GM12873 (cell line): ENCODE data around the gene GTF2F2.

Experiments used
- TF ChIP-seq, protein P1 (sequence below): IDR thresholded peaks from 2 replicates; pipeline ENCODE4 v1.5.1; 2012; ENCODE audit warnings: low read depth, mild to moderate bottlenecking, moderate library complexity, low read length, control low read depth; ENCODE audit not compliant: insufficient read depth; ENCODE audit errors: missing control alignments

The GTF2F2 gene

DNA sequence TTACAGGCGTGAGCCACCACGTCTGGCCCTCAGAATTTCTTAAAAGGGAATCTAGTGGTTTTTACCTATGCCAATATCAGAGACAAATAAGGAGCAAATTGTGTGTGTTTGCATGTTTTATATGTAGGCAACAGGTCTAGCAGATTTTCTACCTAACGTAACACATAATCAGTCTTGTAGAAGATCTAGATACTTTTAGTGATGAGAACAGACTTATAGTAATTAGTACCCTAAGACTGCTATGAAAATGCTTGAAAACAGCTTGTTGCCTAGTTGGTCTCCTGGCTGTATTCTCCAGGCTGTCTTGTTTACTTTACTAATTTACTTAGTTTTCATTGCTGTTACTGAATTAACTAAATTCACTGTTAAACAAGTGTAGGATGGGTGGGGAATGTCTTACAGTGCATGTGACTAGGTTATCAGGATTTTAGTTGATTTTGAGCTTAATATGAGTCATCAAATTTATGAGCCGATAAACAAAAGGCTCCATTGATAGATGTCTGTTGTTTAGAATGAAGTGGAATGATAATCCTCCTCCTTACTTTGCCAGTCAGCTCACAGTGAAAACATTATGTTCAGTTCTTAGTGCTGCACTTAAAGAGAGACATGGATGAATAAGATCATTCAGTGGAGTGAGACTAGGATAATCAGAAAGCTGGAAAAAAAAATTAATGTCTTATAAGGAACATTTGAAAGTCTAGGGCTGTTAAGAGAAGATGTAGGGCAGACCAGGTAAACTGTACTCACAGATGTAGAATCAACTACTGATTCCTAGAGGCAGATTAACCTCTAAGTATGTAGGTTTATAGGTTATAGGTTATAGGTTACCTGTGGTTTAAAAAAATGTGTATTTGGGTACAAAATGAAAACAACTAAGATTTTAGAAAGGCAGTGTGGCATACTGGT is 22.4 kb downstream of the GTF2F2 start:
- TF ChIP-seq, protein P1, sequence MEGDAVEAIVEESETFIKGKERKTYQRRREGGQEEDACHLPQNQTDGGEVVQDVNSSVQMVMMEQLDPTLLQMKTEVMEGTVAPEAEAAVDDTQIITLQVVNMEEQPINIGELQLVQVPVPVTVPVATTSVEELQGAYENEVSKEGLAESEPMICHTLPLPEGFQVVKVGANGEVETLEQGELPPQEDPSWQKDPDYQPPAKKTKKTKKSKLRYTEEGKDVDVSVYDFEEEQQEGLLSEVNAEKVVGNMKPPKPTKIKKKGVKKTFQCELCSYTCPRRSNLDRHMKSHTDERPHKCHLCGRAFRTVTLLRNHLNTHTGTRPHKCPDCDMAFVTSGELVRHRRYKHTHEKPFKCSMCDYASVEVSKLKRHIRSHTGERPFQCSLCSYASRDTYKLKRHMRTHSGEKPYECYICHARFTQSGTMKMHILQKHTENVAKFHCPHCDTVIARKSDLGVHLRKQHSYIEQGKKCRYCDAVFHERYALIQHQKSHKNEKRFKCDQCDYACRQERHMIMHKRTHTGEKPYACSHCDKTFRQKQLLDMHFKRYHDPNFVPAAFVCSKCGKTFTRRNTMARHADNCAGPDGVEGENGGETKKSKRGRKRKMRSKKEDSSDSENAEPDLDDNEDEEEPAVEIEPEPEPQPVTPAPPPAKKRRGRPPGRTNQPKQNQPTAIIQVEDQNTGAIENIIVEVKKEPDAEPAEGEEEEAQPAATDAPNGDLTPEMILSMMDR: no peak

DNA sequence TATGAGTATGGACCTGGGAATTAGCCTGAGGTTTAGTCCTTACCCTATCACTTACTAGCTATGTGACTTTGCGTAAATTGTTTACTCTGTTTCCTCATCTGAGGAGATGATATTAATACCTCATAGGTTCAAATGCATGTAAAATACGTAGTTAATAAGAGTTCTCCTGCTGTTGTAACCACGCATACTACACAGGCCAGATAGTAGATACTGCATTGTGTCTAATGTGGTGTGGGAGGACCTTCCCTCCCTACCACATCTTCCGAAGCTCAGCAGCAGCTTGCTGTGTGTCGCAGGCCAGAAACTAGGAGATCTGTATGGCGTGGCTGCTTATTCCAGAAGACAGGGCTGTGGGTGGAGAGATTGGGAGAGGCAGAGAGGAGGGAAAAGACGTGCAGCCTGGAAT is 23.0 kb downstream of the GTF2F2 start:
- TF ChIP-seq, protein P1: no peak

DNA sequence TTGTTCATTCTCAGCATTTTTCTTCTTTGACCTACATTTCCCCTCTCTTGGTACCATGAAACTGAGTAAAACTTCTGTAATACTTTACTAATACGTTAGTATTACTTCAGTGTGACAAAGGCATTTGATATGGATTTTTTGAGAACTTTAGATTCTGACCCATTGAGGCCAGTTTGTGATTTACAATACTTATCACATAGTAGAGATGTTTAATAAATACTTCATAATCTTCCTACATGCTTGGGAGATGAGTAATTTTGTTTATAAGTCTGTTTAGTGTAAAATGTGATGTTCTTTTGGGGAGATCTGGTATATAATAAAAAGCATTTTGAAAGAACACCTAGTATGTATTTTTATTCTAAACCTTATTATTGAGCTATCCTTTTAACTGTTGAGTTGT is 29.7 kb downstream of the GTF2F2 start:
- TF ChIP-seq, protein P1: no peak

DNA sequence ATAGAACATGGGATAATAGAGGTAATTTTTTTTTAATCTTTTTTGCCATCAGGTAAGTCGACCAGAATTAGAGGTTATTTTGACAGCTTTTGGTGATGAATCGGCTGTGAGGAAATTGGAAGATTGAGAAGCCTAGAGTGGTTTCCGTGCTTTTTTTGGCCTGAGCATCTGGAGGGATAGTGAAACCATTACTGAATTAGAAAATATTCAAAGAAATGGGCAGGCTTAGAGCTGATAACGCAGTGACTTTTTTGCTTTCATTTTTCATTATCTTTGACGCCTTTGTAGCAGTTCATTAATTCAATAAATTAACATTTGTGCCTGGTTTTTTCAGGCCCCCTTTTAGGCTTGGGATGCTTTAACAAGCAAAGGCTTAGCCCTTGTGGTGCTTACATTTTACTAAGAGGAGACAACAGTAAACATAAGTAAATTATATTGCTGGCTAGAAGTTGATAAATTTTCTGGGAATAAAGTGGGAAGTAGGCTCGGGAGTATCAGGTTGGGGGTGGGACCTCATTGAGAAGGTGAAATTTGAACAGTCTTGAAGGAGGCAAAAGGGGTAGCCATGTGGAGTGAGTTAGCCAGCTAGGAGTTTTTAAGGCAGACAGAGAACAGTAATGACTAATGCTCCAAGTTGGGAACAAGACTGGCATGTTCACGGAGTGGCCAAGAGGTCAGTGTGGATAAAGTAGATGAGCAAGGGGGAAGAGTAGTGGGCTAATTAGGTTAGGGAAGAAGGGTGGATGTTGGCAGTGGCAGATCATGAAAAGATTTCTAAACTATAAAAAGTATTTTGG is 36.5 kb downstream of the GTF2F2 start:
- TF ChIP-seq, protein P1: no peak

DNA sequence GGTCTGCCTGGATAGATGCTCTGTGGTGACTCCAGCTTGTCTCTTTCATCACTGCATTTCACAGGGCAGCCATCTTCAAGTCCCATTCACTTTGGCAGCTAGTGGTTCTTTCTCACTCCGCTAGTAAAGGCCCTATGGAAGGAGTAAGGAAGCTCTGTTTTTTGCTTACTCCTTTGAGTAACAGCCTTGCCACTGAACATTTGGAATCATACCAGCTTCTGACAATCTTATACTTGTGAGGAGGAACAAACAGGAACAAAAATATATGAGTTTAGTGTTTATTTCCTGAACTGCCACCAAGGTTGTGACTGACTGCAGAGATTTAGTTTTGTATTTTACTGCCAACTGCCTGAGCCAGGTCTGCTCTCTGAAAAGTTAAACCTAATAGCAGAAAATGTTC is 41.9 kb downstream of the GTF2F2 start:
- TF ChIP-seq, protein P1: no peak

DNA sequence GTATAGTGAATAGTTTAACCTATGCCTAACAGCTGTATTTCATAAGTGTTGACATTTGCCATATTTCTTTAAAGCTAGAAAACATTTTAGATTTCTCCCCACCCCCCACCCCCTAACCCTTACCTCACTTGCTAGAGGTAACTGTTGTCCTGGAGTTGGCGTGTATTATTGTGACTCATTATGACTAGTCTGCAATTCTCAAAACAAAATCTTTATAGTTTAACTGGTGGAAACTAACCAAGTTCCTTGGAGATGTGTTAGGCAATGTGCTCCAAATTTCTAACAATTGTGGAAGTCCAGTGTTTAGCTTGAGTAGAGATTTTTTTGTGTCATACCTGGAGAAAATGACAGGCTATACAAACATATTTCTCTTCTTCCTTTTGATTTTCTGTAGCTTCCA is 42.5 kb downstream of the GTF2F2 start:
- TF ChIP-seq, protein P1: no peak

DNA sequence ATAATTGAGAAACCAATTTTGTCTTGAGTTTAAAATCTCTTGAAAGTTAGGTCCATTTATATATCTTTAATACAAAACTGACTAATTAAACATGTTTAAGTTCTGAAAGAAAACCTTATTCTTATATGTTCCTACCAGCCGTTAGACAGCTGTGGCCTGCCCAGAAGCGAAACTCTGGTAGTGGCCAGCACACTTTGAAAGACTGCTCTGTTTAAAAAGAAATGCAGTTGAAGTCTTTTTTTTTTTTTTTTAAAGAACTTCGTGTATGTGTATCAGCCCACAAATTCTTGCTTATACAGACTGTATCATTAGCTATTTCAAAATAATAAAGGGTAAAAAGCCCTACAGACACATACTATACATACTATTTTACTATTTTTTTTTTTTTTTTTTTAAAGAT is 46.5 kb downstream of the GTF2F2 start:
- TF ChIP-seq, protein P1: no peak
